Uterus (tissue), 2 donors: ENCODE results near the gene S100B.

Experiments used
- CTCF ChIP-seq, 4 experiments: fragments of 200-600 bp in 2 of 4; fragments of 450-650 bp in 2 of 4; sonication (generic) in 2 of 4; IDR thresholded peaks; one replicate each; pipeline ENCODE4 v1.5.1; 2016 to 2019; ENCODE audit warnings: antibody characterized with exemption in 4 of 4, mild to moderate bottlenecking in 2 of 4, moderate library complexity in 1 of 4
- POLR2A ChIP-seq, 2 donors: fragments of 450-650 bp; IDR thresholded peaks; one replicate each; pipeline ENCODE4 v1.6.1; 2016; ENCODE audit warnings: antibody characterized with exemption in 2 of 2, mild to moderate bottlenecking in 1 of 2, moderate library complexity in 1 of 2

GRCh38 chr21:46559291-46559983, 45.4 kb downstream of the S100B start:
- no peak for TF ChIP-seq CTCF (IDR thresholded peaks at IDR 0.05)
- no peak for TF ChIP-seq POLR2A (IDR thresholded peaks at IDR 0.05)
